OCI-LY1 (cell line): ENCODE data around the gene NACC2.

ENCODE experiments used
- H2AFZ ChIP-seq: fragments of 200-600 bp; sonication (generic), shearing (Covaris generic); 2 replicates; pipeline ENCODE4 v1.6.0; 2014; ENCODE audit warnings: antibody characterized with exemption, mild to moderate bottlenecking, low read length
- H3F3A ChIP-seq: fragments of 200-600 bp; sonication (generic), shearing (Covaris generic); 2 replicates; pipeline ENCODE4 v1.6.0; 2014; ENCODE audit warnings: mild to moderate bottlenecking, antibody characterized with exemption, low read length, moderate library complexity; ENCODE audit not compliant: insufficient read depth
- H3K27ac ChIP-seq: fragments of 200-600 bp; sonication (generic); 2 replicates; pipeline ENCODE4 v1.5.1; 2014; ENCODE audit warnings: low read length, mixed run types, mild to moderate bottlenecking, low read depth; ENCODE audit not compliant: poor library complexity, severe bottlenecking
- H3K27me3 ChIP-seq: fragments of 200-600 bp; sonication (generic); 2 replicates; pipeline ENCODE4 v1.6.0; 2014; ENCODE audit warnings: antibody characterized with exemption, mild to moderate bottlenecking, low read length, moderate library complexity; ENCODE audit not compliant: insufficient read depth
- H3K36me3 ChIP-seq: fragments of 200-600 bp; sonication (generic); 2 replicates; pipeline ENCODE4 v1.6.1; 2014; ENCODE audit warnings: mild to moderate bottlenecking, antibody characterized with exemption, low read length, moderate library complexity, mixed read lengths; ENCODE audit not compliant: insufficient read depth
- H3K4me1 ChIP-seq: fragments of 200-600 bp; sonication (generic); 2 replicates; pipeline ENCODE4 v1.5.1; 2014; ENCODE audit warnings: mild to moderate bottlenecking, low read length, moderate library complexity; ENCODE audit not compliant: insufficient read depth, severe bottlenecking
- H3K4me2 ChIP-seq: fragments of 200-600 bp; sonication (generic), shearing (Covaris generic); 2 replicates; pipeline ENCODE4 v1.6.1; 2014; ENCODE audit warnings: low read length
- H3K4me3 ChIP-seq: fragments of 200-600 bp; sonication (generic); 2 replicates; pipeline ENCODE4 v1.5.1; 2014; ENCODE audit warnings: low read length, low read depth, mild to moderate bottlenecking, mixed read lengths; ENCODE audit not compliant: poor library complexity, severe bottlenecking
- H3K79me2 ChIP-seq: fragments of 200-600 bp; shearing (Covaris generic); 2 replicates; pipeline ENCODE4 v1.6.1; 2016; ENCODE audit warnings: mixed run types, low read length, mixed read lengths; ENCODE audit not compliant: insufficient read depth
- H3K9ac ChIP-seq: fragments of 200-600 bp; sonication (generic), shearing (Covaris generic); 2 replicates; pipeline ENCODE4 v1.6.1; 2014; ENCODE audit warnings: mild to moderate bottlenecking, low read length, mixed read lengths
- H3K9me2 ChIP-seq: fragments of 200-600 bp; sonication (generic), shearing (Covaris generic); 2 replicates; pipeline ENCODE4 v1.6.1; 2014; ENCODE audit warnings: low read depth, mild to moderate bottlenecking, low read length, mixed read lengths
- H3K9me3 ChIP-seq: fragments of 200-600 bp; shearing (Covaris generic); 2 replicates; pipeline ENCODE4 v1.6.1; 2014; ENCODE audit warnings: low read length, mixed read lengths
- H4K20me1 ChIP-seq: fragments of 200-600 bp; sonication (generic), shearing (Covaris generic); 2 replicates; pipeline ENCODE4 v1.6.0; 2016; ENCODE audit warnings: mild to moderate bottlenecking, low read length; ENCODE audit not compliant: insufficient read depth
- EZH2 ChIP-seq: fragments of 200-600 bp; sonication (generic), shearing (Covaris generic); IDR thresholded peaks from 2 replicates; pipeline ENCODE4 v1.8.0; 2017; ENCODE audit warnings: borderline replicate concordance, mixed run types, mild to moderate bottlenecking, antibody characterized with exemption, low read length, moderate library complexity, mixed read lengths
- TF ChIP-seq, protein P1 (sequence below): fragments of 200-600 bp; sonication (generic), shearing (Covaris generic); IDR thresholded peaks from 2 replicates; pipeline ENCODE4 v1.5.1; 2017; ENCODE audit warnings: mild to moderate bottlenecking, antibody characterized with exemption, low read length, moderate library complexity, mixed read lengths

The NACC2 gene

DNA sequence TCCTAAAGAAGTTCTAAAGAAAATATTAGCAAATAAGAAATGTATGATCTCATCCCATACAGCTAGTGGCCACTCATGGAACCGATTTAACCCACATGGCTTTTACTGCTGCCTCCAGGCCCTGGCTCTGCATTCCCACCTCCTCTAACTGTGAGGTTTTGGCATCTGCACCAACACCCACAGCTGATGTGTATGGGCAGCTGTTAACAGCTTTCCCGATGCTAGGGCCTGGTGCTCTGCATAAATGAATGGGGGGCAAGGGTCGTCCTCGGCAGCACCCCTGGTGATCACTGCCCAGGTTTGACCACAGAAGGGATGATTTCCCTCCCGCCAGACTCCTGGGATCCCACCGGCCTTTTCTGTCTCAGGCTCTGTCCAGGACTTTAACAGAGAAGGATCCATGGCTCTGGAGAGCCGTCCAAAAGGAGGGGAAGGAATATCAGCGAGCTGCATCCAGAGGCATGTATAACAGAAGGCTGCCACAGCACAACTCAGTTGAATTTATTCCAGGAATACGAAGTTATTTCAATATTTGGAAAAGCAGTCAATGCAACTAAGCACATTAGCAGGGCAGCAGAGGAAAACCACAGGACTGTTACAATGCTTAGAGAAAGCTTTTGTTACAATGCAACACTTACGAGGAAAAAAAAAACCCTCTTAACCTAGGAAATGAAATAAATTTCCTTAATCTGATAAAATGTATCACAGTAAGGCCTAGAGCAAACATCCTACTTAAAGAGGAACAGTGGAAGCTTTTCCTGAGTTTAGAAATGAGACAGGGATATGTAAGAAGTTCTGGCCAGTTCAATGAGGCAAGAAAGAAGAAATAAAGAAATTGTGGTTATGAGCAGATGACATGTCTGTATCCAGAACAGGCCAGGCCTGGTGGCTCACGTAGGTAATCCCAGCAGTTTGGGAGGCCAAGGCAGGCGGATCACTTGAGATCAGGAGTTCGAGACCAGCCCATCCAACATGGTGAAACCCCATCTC lies 63.1 kb downstream of the NACC2 start:
- Histone ChIP-seq H3K27ac (no peak overlapping the region), H3K9me2 (no peaks in the 10 kb centered on the region), H2AFZ (no peak overlapping the region), H3K4me1 (no peaks in the 10 kb centered on the region), H3K36me3 (no peaks in the 10 kb centered on the region; the same call in 1 of the 2 replicates), H3K9ac (no peak overlapping the region), H3K79me2 (no peaks in the 10 kb centered on the region), H3F3A (no peaks in the 10 kb centered on the region), H3K27me3 (no peaks in the 10 kb centered on the region; the same call in 1 of the 2 replicates), H3K4me3 (no peak overlapping the region), H4K20me1 (no peaks in the 10 kb centered on the region), H3K4me2 (no peak overlapping the region), H3K9me3 (peaks cover 8% of the 10 kb centered on the region; the same call in 1 of the 2 replicates)
- no peak for TF ChIP-seq EZH2
- TF ChIP-seq, protein P1, sequence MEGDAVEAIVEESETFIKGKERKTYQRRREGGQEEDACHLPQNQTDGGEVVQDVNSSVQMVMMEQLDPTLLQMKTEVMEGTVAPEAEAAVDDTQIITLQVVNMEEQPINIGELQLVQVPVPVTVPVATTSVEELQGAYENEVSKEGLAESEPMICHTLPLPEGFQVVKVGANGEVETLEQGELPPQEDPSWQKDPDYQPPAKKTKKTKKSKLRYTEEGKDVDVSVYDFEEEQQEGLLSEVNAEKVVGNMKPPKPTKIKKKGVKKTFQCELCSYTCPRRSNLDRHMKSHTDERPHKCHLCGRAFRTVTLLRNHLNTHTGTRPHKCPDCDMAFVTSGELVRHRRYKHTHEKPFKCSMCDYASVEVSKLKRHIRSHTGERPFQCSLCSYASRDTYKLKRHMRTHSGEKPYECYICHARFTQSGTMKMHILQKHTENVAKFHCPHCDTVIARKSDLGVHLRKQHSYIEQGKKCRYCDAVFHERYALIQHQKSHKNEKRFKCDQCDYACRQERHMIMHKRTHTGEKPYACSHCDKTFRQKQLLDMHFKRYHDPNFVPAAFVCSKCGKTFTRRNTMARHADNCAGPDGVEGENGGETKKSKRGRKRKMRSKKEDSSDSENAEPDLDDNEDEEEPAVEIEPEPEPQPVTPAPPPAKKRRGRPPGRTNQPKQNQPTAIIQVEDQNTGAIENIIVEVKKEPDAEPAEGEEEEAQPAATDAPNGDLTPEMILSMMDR: no peak

DNA sequence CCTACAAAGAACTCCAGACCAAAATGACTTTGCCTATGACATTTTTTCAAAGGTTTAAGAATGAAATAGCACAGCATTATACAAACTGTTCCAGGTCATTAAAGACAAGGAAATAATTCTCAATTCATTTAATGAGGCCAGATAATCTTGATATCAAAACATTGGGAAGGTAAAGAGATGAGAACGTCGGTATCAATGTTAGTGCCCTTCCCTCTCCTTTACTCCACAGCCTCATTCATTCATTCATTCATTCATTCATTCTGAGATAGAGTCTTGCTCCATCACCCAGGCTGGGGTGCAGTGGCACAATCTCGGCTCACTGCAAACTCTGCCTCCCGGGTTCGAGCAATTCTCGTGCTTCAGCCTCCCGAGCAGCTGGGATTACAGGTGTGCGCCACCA lies 64.0 kb downstream of the NACC2 start:
- no peak overlapping the region for H3K4me2 ChIP-seq
- no peak overlapping the region for H3K4me3 ChIP-seq
- peaks cover 8% of the 10 kb centered on the region; the same call in 1 of the 2 replicates for H3K9me3 ChIP-seq
- H4K20me1 ChIP-seq: no peaks in the 10 kb centered on the region
- H3K79me2 ChIP-seq: no peaks in the 10 kb centered on the region
- no peak for TF ChIP-seq EZH2
- TF ChIP-seq, protein P1: no peak
- H3K9ac ChIP-seq: no peak overlapping the region
- no peaks in the 10 kb centered on the region; the same call in 1 of the 2 replicates for H3K36me3 ChIP-seq
- peaks cover 5% of the 10 kb centered on the region for H3K27me3 ChIP-seq
- H3K27ac ChIP-seq: no peak overlapping the region
- H2AFZ ChIP-seq: no peak overlapping the region
- H3F3A ChIP-seq: no peaks in the 10 kb centered on the region
- H3K4me1 ChIP-seq: no peaks in the 10 kb centered on the region
- H3K9me2 ChIP-seq: no peaks in the 10 kb centered on the region

DNA sequence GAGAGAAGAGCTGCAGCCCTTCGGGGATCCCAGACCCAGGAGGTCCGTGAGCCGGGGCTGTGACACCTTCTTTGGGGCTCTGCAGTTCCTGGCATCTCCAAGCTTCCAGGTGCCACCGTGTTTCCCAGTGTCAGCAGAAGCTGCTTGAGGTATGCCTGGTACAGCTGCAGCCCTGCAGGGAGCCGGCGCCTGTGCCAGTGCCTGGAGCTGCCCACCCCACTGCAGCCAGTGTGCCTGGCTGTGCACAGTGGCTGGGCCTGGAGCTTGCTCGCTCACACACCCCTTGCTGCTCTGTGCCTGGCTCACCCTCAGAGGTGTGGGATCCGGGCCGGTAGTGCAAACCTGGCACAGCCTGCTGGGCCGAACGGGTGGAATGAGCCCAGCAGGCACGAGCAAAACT lies 65.5 kb downstream of the NACC2 start:
- Histone ChIP-seq H3K4me2 (no peak overlapping the region), H3K27ac (no peak overlapping the region), H2AFZ (no peak overlapping the region), H3K27me3 (peaks cover 5% of the 10 kb centered on the region), H3K9ac (no peak overlapping the region), H3K79me2 (no peaks in the 10 kb centered on the region), H3K4me3 (no peak overlapping the region), H3F3A (no peaks in the 10 kb centered on the region), H4K20me1 (no peaks in the 10 kb centered on the region), H3K36me3 (no peaks in the 10 kb centered on the region; the same call in 1 of the 2 replicates), H3K9me3 (peaks cover 8% of the 10 kb centered on the region; the same call in 1 of the 2 replicates), H3K4me1 (no peaks in the 10 kb centered on the region), H3K9me2 (no peaks in the 10 kb centered on the region)
- TF ChIP-seq EZH2: no peak
- TF ChIP-seq, protein P1: no peak
